ENCODE results near the gene RFFL. TPM values are rescaled to one million over a fixed set of nuclear protein-coding genes. Genes with fewer than 3 reads are reported as not detected.

RFFL gene
- total and polyA plus RNA-seq, 9 of the 15 experiments (the other 6 are each of a cell fraction or from before 2014, with no cell fraction given) = 3.4 to 18.1 (median 12.8) TPM

GRCh38 chr17:34980353-34980680, 83.2 kb downstream of the RFFL start, which contains the start of gene LIG3 (continued):
- TF ChIP-seq IRF9 (tag; IDR thresholded peaks at IDR 0.05) (no peak), ARNT (IDR thresholded peaks at IDR 0.05) (no peak), THRB (CRISPR knock-in tag; conservative IDR thresholded peaks at IDR 0.05) (no peak), NR4A1 (CRISPR knock-in tag; IDR thresholded peaks at IDR 0.05) (no peak), NR4A1 (tag; IDR thresholded peaks at IDR 0.05) (no peak), SFPQ (IDR thresholded peaks at IDR 0.05; ENCODE audit: low read depth, low read length) (no peak), ZNF655 (CRISPR knock-in tag; IDR thresholded peaks at IDR 0.05) (no peak), MED1 (CRISPR knock-in tag; IDR thresholded peaks at IDR 0.05; ENCODE audit: borderline replicate concordance) (no peak), E2F6 (IDR thresholded peaks at IDR 0.05; ENCODE audit: borderline replicate concordance in 1 of 2, extremely low read depth in 1 of 2, insufficient read depth in 1 of 2, insufficient read length in 1 of 2, low read depth in 1 of 2, low read length in 1 of 2, poor library complexity in 1 of 2, severe bottlenecking in 1 of 2) (peak; percentile 91 to 97), ARID1B (IDR thresholded peaks at IDR 0.05) (no peak)

Data from K562 (cell line).